Ammon's horn (tissue), 1 donor: ENCODE data around the gene ZP2.
"Not testable (repeated sequence)": the region's sequence is repeated elsewhere in the genome, so short reads cannot be mapped to it uniquely, and the experiment has no call there.

Experiments
- DNase-seq: peaks from one replicate; pipeline ENCODE4 v3.0.0-alpha.2; 2016; ENCODE audit warnings: low spot score

ZP2 gene

GRCh38 chr16:21170116-21170515 is 41.3 kb downstream of the ZP2 start:
- DNase-seq: not testable (repeated sequence)

GRCh38 chr16:21169249-21169981 is 42.0 kb downstream of the ZP2 start:
- DNase-seq: no peak

GRCh38 chr16:21167929-21168602 is 43.3 kb downstream of the ZP2 start:
- DNase-seq: no peak

- DNase-seq: no peak
Observed at GRCh38 chr16:21167360-21167759, 44.0 kb downstream of the ZP2 start.

GRCh38 chr16:21166561-21166961 is 44.8 kb downstream of the ZP2 start:
- no peak for DNase-seq

GRCh38 chr16:21164521-21165168 is 46.7 kb downstream of the ZP2 start:
- no peak for DNase-seq

- DNase-seq: no peak
Observed at GRCh38 chr16:21163576-21163975, 47.8 kb downstream of the ZP2 start.

GRCh38 chr16:21162661-21163151 is 48.7 kb downstream of the ZP2 start:
- DNase-seq: no peak

- no peak for DNase-seq
Observed at GRCh38 chr16:21161211-21161610, 50.2 kb downstream of the ZP2 start.

GRCh38 chr16:21160276-21160675 is 51.1 kb downstream of the ZP2 start:
- no peak for DNase-seq

GRCh38 chr16:21159281-21159951 is 52.0 kb downstream of the ZP2 start:
- no peak for DNase-seq

GRCh38 chr16:21158208-21159110 is 52.9 kb downstream of the ZP2 start, which contains the start of gene LDAF1:
Gene LDAF1 (plus strand): TSS chr16:21158674. CDS start chr16:21161183, 2,509 bp downstream.
- peak; percentile 55 for DNase-seq

GRCh38 chr16:21157632-21158031 is 53.7 kb downstream of the ZP2 start:
- no peak for DNase-seq

- peak; percentile 51 for DNase-seq
Observed at GRCh38 chr16:21156767-21157467, 54.5 kb downstream of the ZP2 start.

GRCh38 chr16:21156011-21156410 is 55.4 kb downstream of the ZP2 start:
- DNase-seq: not testable (repeated sequence)

- not testable (repeated sequence) for DNase-seq
Observed at GRCh38 chr16:21153124-21153729, 58.1 kb downstream of the ZP2 start.

- not testable (repeated sequence) for DNase-seq
Observed at GRCh38 chr16:21152160-21153030, 59.0 kb downstream of the ZP2 start.

GRCh38 chr16:21150375-21151001 is 60.9 kb downstream of the ZP2 start, which contains the start of gene DNAH3:
Gene DNAH3 (minus strand): TSS chr16:21150846. CDS start chr16:21150319, 527 bp downstream.
- DNase-seq: peak; percentile 9
